ENCODE measurements around the gene RLN1.
"Not testable (repeated sequence)": the region's sequence is repeated elsewhere in the genome, so short reads cannot be mapped to it uniquely, and the experiment has no call there.

RLN1 gene

GRCh38 chr9:5326187-5326586 lies 13.5 kb downstream of the RLN1 start:
- no peak for DNase-seq (ENCODE audit: extremely low read depth in 1 of 2, low read depth in 1 of 2)

DNA sequence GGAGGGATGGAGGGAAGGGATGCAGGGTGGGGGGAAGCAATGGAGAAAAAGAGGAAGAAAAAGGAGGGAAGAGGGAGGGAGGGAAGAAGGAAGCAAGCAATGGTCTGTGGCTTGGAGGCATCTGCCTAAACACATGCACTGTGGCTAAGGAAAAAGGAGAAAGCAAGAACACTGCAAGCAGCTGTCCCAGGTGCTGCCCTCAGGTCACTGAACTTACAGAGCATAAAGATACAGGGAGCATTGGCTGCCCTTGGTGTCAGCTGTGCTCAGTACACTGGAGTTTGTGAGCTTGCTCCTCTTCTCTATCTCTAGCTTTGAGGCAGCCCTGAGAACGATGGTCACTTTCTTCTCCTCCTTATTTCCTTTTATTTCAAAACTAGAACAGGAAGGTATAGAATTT lies 18.1 kb downstream of the RLN1 start:
- DNase-seq (ENCODE audit: extremely low read depth in 1 of 2, low read depth in 1 of 2): not testable (repeated sequence)

DNA sequence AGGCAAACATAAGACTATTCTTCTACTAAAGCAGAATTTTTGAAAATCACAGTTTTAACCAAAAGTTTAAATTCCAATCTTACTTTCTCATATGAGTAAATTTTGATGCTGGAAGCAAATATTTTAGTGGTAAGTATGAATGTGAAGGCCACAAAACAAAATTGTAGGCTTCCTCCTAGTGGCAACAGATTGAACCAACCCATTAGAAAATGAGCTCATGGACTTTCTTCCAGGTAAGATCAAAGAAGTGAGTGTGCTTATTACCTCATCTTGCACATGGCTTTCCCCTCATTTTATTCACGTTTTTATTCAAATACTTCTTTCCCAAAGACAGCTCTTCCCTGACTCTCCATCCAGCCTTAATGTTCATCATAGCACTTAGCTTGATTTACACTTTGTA lies 18.6 kb downstream of the RLN1 start:
- no peak for DNase-seq (ENCODE audit: extremely low read depth in 1 of 2, low read depth in 1 of 2)

DNA sequence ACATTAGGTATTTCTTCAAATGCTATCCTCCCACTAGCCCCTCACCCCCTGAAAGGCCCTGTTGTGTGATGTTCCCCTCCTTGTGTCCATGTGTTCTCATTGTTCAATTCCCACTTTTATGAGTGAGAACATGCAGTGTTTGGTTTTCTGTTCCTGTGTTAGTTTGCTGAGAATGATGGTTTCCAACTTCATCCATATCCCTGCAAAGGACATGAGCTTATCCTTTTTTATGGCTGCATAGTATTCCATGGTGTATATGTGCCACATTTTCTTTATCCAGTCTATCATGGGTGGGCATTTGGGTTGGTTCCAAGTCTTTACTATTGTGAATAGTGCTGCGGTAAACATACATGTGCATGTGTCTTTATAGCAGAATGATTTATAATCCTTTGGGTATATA lies 23.3 kb downstream of the RLN1 start:
- DNase-seq (ENCODE audit: extremely low read depth in 1 of 2, low read depth in 1 of 2): not testable (repeated sequence)

DNA sequence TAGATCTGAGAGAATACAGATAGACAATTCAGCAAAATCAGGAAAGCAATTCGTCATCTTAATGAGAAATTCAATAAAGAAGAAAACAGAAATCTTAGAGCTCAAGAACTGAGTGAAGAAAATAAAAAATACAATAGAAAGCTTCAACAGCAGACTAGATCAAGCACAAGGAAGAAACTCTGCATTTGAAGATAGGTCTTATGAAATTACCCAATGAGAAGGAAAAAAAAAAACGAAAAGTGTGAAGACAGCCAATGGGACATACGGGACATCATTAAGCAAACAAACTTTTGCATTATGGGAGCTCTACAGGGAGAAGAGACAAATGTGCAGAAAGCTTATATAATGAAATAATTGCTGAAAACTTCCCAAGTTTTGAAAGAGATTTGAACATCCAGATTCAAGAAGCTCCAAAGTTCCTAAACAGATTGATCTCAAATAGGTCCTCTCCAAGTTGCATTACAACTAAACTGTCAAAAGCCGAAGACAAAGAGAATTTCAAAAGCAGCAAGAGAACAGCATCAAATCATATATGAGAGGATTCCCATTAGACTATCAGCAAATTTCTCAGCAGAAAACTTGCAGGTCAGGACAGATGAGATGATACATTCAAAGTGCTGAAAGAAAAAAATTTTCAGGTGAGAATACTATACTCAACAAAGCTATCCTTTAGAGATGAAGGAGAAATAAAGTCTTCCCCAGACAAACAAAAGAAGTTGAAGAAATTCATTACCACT lies 24.3 kb downstream of the RLN1 start:
- DNase-seq (ENCODE audit: extremely low read depth in 1 of 2, low read depth in 1 of 2): no peak

DNA sequence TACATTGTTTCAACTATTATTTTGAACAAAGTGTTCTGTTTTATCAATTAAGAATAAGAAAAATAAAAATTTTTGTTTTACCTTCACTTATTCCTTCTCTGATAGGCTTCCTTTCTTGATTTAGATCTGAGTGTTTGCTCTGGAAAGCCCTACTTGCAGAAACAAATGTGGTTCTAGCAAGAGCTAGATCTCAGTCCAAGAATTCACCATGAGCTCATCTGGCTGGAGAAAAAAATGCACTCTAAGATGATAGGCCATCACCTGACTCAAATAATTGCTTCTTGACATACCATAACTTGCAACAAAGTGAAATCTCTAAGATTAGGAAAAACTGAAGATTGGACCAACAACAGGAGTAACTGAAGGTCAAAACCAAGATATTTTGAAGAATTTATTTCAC lies 28.8 kb downstream of the RLN1 start:
- no peak for DNase-seq (ENCODE audit: extremely low read depth in 1 of 2, low read depth in 1 of 2)

- DNase-seq (ENCODE audit: extremely low read depth in 1 of 2, low read depth in 1 of 2): no peak
These were observed 33.9 kb downstream of the RLN1 start for GRCh38 chr9:5305741-5306140.

- not testable (repeated sequence) for DNase-seq (ENCODE audit: extremely low read depth in 1 of 2, low read depth in 1 of 2)
These were observed 35.6 kb downstream of the RLN1 start, which contains the start of gene RLN2 for GRCh38 chr9:5303840-5304795. RLN2 (minus strand) TSS chr9:5304716; CDS start chr9:5304580, 136 bp downstream.

- DNase-seq (ENCODE audit: extremely low read depth in 1 of 2, low read depth in 1 of 2): no peak
These were observed 38.1 kb downstream of the RLN1 start for GRCh38 chr9:5301544-5301943.

DNA sequence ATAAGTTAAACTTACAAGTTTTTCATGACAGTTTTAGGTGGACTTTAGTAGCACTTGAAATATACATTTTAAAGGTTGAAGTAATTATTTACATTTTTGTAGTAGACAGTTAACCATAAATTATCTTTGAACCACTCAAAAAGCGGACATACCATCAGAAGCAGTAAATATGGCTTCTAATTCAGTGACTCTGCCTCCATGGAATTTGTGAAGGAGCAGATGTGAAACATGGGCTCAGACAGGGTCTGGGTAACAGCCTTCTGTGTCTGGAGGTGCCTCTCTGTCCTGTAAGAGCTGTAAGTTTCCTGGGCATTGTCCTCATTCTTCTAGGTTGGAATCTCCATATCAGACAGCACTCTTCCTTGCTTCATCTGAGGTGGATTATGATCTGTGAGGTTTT lies 47.5 kb downstream of the RLN1 start:
- DNase-seq (ENCODE audit: extremely low read depth in 1 of 2, low read depth in 1 of 2): no peak

- DNase-seq (ENCODE audit: extremely low read depth in 1 of 2, low read depth in 1 of 2): no peak
These were observed 51.1 kb downstream of the RLN1 start for GRCh38 chr9:5288591-5288990.

DNA sequence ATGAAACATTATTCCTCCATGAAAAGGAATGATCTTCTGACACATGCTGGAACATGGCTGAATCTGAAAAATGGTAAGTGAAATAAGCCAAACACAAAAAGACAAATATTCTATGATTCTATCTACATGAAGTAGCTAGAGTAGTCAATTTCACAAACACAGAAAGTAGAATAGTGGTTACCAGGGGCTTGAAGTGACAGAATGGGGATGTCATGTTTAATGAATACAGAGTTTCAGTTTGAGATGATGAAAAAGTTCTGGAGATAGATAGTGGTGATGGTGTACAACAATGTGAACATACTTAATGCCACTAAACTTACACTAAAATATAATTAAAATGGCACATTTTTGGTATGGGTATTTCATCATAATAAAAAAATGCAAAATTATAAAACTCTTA lies 53.4 kb downstream of the RLN1 start:
- DNase-seq (ENCODE audit: extremely low read depth in 1 of 2, low read depth in 1 of 2): no peak

Data from stimulated activated CD8-positive, alpha-beta memory T cell treated with anti-CD3 and anti-CD28 coated beads, Interleukin-7, amount 100 ng/mL, for 48 hours (primary cell).